Spleen (tissue), 11 donors: Measurements from ENCODE around the gene RAPGEFL1. TPM values are rescaled to one million over a fixed set of nuclear protein-coding genes. Genes with fewer than 3 reads are reported as not detected.
A peak's percentile ranks its signal among the peaks of the same experiment; 100 is the strongest.

Source experiments
- DNase-seq: peaks from one replicate; pipeline ENCODE4 v3.0.0-alpha.2; 2020
- H3K27ac ChIP-seq, 8 donors: fragments of 200-600 bp; sonication (generic) in 7 of 8; 1 replicate in 4 of 8; 2 replicates in 4 of 8; pipeline versions ENCODE4 v1.5.0 to v1.8.0; 2016 to 2021; ENCODE audit warnings: inconsistent platforms in 4 of 8, mild to moderate bottlenecking in 4 of 8, moderate library complexity in 1 of 8
- H3K27me3 ChIP-seq, 7 donors: fragments of 200-600 bp; sonication (generic) in 6 of 7; replicated peaks in 1 of 7; 1 replicate in 4 of 7; 2 replicates in 3 of 7; pipeline versions ENCODE4 v1.5.0 to v1.8.0; 2016 to 2021; ENCODE audit warnings: inconsistent platforms in 3 of 7, mild to moderate bottlenecking in 1 of 7
- H3K36me3 ChIP-seq, 6 donors: fragments of 200-600 bp; sonication (generic) in 5 of 6; 1 replicate in 4 of 6; 2 replicates in 2 of 6; pipeline versions ENCODE4 v1.5.0 to v1.8.0; 2016 to 2021; ENCODE audit warnings: inconsistent platforms in 2 of 6
- H3K4me1 ChIP-seq, 6 donors: fragments of 200-600 bp; sonication (generic) in 5 of 6; 1 replicate in 3 of 6; 2 replicates in 3 of 6; pipeline versions ENCODE4 v1.5.0 to v1.8.0; 2016 to 2021; ENCODE audit warnings: inconsistent platforms in 3 of 6
- H3K4me3 ChIP-seq, 8 donors: fragments of 200-600 bp; sonication (generic) in 7 of 8; 1 replicate in 4 of 8; 2 replicates in 4 of 8; pipeline versions ENCODE4 v1.5.0 to v1.8.0; 2016 to 2021; ENCODE audit warnings: inconsistent platforms in 4 of 8, mild to moderate bottlenecking in 4 of 8, moderate library complexity in 2 of 8
- H3K9me3 ChIP-seq, 8 donors: fragments of 200-600 bp; sonication (generic) in 7 of 8; 1 replicate in 4 of 8; 2 replicates in 4 of 8; pipeline versions ENCODE4 v1.5.0 to v1.8.0; 2016 to 2021; ENCODE audit warnings: inconsistent platforms in 4 of 8
- POLR2A ChIP-seq, 3 donors: fragments of 450-650 bp; IDR thresholded peaks; one replicate each; pipeline ENCODE4 v1.5.1; 2017; ENCODE audit warnings: antibody characterized with exemption in 3 of 3, mild to moderate bottlenecking in 1 of 3
- POLR2AphosphoS5 ChIP-seq, 3 donors: sonication (generic); formaldehyde crosslinking; IDR thresholded peaks; one replicate each; pipeline ENCODE4 v1.5.1; 2017; ENCODE audit warnings: antibody characterized with exemption in 3 of 3
- WGBS, 5 donors: extraction: QIAGEN DNeasy Blood & Tissue Kit in 3 of 5; methylation state at CpG; one replicate each; pipeline versions ENCODE4 v1.1.5 to v1.1.7; 2013 to 2018; 5-methylcytosine and 5-hydroxymethylcytosine counted together
- intact Hi-C: fragments of 100-400 bp; cut with DNase I; formaldehyde crosslinking; loops from one replicate; pipeline ENCODE4 v1.15.0; 2023; ENCODE audit warnings: low total_unique reads
- polyA plus RNA-seq, 3 donors: library from polyadenylated mRNA; stranded (reverse); fragments of 200-250 nt; gene quantifications; one replicate each; pipeline ENCODE4 v1.2.1, GENCODE V29; 2013
- total RNA-seq, 7 donors: library from RNA; depleted of rRNA in 3 of 7; stranded (reverse); fragments of >200 nt in 3 of 7; fragmentation: NEBNext Ultra II Directional in 4 of 7; extraction: Animal tissue kit (Norgen Biotek cat#: 25700) in 4 of 7; gene quantifications; one replicate each; pipeline versions ENCODE4 v1.1.0 to v1.2.1, GENCODE V29; 2016 to 2021
- TF ChIP-seq, protein P1 (sequence below), 11 experiments: fragments of 200-600 bp in 7 of 11; fragments of 450-650 bp in 4 of 11; sonication (generic) in 4 of 11; IDR thresholded peaks in 8 of 11; conservative IDR thresholded peaks in 3 of 11; 1 replicate in 7 of 11; 2 replicates in 4 of 11; pipeline versions ENCODE4 v1.4.0 to v1.8.0; 2016 to 2021; ENCODE audit warnings: antibody characterized with exemption in 11 of 11, inconsistent platforms in 4 of 11, mild to moderate bottlenecking in 1 of 11
- donor health status: healthy with polysubstance abuse.
- donor health status: DM: no; HTN: no; CAD: no; lungs with moderate emphysema.
- donor health status: DM: no; HTN: no; CAD: no.
- donor health status: Bipolar disorder and iron deficiency.
- donor health status: healthy.
- donor health status: DM: no; HTN: no; CAD: no.
- donor health status: DM: yes; HTN: yes; CAD: no.

RAPGEFL1 gene
- total and polyA plus RNA-seq, 10 donors, result 2.9 to 12.7 (median 6.4) TPM

DNA sequence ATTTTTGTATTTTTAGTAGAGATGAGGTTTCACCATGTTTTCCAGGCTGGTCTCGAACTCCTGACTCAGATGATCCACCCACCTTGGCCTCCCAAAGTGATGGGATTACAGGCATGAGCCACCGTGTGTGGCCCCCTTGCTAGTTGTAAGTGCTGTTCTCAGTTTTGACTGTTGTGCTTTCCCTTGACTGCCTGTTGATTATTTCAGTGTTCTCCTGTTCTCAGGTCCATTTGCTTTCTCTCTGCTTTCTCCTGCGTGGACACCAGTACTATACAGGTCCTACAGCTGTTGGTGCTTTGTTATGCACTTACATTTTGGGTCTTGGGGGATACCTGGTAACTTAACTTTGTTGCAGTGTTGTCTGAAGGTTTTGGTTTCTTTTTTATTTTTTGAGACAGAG lies 28.7 kb upstream of the RAPGEFL1 start:
- Histone ChIP-seq H3K27ac (peak overlapping the region in 3 of 8 donors; percentile 8 to 24 (median 16)), H3K36me3 (peaks cover 0 to 100% (median 59%) of the 10 kb centered on the region in 6 donors), H3K4me1 (peaks cover 9 to 94% (median 55%) of the 10 kb centered on the region in 6 donors), H3K9me3 (no peaks in the 10 kb centered on the region), H3K27me3 (no peaks in the 10 kb centered on the region), H3K4me3 (no peak overlapping the region)
- no peak for TF ChIP-seq POLR2A (IDR thresholded peaks at IDR 0.05)
- no peak for TF ChIP-seq POLR2AphosphoS5 (IDR thresholded peaks at IDR 0.05)
- TF ChIP-seq, protein P1, sequence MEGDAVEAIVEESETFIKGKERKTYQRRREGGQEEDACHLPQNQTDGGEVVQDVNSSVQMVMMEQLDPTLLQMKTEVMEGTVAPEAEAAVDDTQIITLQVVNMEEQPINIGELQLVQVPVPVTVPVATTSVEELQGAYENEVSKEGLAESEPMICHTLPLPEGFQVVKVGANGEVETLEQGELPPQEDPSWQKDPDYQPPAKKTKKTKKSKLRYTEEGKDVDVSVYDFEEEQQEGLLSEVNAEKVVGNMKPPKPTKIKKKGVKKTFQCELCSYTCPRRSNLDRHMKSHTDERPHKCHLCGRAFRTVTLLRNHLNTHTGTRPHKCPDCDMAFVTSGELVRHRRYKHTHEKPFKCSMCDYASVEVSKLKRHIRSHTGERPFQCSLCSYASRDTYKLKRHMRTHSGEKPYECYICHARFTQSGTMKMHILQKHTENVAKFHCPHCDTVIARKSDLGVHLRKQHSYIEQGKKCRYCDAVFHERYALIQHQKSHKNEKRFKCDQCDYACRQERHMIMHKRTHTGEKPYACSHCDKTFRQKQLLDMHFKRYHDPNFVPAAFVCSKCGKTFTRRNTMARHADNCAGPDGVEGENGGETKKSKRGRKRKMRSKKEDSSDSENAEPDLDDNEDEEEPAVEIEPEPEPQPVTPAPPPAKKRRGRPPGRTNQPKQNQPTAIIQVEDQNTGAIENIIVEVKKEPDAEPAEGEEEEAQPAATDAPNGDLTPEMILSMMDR (IDR thresholded peaks at IDR 0.05 in 8 of 11, conservative IDR thresholded peaks at IDR 0.05 in 3 of 11), result no peak
- intact Hi-C loops, result no loop called here
- WGBS, 5 donors, result 87 to 95% (median 91%) methylated on average over 3 of the region's 3 CpGs
- no peak for DNase-seq

DNA sequence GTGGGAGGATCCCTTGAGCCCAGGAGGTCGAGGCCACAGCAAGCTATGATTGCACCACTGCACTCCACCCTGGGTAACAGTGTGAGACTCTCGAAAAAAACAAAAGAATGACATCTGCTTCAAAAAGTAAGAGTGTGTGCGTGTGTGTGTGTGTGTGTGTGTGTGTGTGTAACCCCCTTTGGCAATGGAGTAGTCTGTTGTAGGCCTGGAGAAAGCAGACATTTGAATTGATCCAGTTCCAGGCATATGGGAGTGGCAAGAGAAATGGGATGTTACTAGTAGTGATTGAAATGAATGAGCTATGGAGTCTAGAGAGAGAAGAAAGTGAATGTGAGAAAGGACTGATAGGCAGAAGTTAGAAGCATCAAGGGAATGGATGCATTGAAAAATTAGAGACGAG lies 27.0 kb upstream of the RAPGEFL1 start:
- peaks cover 0 to 100% (median 67%) of the 10 kb centered on the region in 6 donors for H3K36me3 ChIP-seq
- DNase-seq, result no peak
- intact Hi-C loops, result no loop called here
- TF ChIP-seq POLR2AphosphoS5 (IDR thresholded peaks at IDR 0.05) (no peak), POLR2A (IDR thresholded peaks at IDR 0.05) (no peak)
- TF ChIP-seq, protein P1 (IDR thresholded peaks at IDR 0.05 in 8 of 11, conservative IDR thresholded peaks at IDR 0.05 in 3 of 11), result no peak
- H3K27ac ChIP-seq, result peak overlapping the region in 3 of 8 donors; percentile 20 to 77 (median 45)
- no peaks in the 10 kb centered on the region for H3K27me3 ChIP-seq
- H3K9me3 ChIP-seq, result no peaks in the 10 kb centered on the region
- peaks cover 9 to 99% (median 59%) of the 10 kb centered on the region in 6 donors for H3K4me1 ChIP-seq
- WGBS, 5 donors, result 57 to 79% (median 68%) methylated on average over 4 of the region's 4 CpGs
- no peak overlapping the region for H3K4me3 ChIP-seq

DNA sequence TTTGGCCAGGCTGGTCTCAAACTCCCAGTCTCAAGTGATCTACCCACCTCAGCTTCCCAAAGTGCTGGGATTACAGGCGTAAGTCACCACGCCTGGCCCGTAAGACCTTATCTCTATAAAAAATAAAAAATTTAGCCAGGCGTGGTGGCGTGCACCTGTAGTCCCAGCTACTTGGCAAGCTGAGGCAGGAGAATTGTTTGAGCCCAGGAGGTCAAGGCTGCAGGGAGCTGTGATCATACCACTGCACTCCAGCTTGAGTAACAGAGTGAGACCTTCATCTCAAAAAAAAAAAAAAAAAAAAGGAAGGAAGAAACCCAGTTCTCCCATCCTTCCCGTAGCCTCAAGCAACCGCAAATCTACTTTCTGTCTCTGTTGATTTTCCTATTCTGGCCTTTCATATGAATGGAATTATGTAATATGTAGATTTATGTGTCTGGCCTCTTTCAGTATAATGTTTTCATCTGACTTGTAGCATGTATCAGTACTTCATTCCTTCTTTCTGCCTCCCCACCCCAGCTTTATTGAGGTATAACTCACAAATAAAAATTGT lies 25.8 kb upstream of the RAPGEFL1 start:
- no peak for DNase-seq
- Histone ChIP-seq H3K27me3 (no peaks in the 10 kb centered on the region), H3K36me3 (peaks cover 0 to 100% (median 64%) of the 10 kb centered on the region in 6 donors), H3K4me1 (peaks cover 9 to 98% (median 56%) of the 10 kb centered on the region in 6 donors), H3K9me3 (no peaks in the 10 kb centered on the region), H3K4me3 (no peak overlapping the region), H3K27ac (peak overlapping the region in 7 of 8 donors; percentile 3 to 77 (median 58))
- intact Hi-C loops, result no loop called here
- 54 to 67% (median 58%) methylated on average over 7 of the region's 7 CpGs for WGBS, 5 donors
- TF ChIP-seq POLR2AphosphoS5 (IDR thresholded peaks at IDR 0.05) (no peak), POLR2A (IDR thresholded peaks at IDR 0.05) (no peak)
- TF ChIP-seq, protein P1 (IDR thresholded peaks at IDR 0.05 in 8 of 11, conservative IDR thresholded peaks at IDR 0.05 in 3 of 11), result no peak

DNA sequence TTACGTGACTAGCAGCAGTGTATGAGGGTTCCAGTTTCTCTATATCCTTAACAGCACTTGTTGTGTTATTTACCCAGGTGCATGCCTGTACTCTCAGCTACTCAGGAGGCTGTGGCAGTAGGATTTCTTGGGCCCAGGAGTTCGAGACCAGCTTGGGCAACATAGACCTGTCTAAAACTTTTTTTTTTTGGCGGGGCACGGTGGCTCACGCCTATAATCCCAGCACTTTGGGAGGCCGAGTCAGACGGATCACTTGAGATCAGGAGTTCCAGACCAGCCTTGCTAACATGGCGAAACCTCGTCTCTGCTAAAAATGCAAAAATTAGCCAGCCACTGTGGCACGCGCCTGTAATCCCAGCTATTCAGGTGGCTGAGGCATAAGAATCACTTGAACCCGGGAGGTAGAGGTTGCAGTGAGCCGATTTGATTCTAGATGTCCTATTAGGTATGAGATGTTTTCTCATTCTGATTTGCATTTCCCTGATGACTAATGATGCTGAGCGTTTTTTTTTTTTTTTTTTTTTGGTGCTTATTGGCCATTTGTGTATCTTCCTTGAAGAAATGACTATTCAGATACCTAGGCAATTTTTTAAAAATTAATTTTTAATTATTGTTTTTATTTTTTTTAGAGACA lies 23.6 kb upstream of the RAPGEFL1 start:
- DNase-seq, result no peak
- no peak overlapping the region for H3K4me3 ChIP-seq
- intact Hi-C loops, result no loop called here
- peaks cover 9 to 98% (median 60%) of the 10 kb centered on the region in 6 donors for H3K4me1 ChIP-seq
- TF ChIP-seq, protein P1 (IDR thresholded peaks at IDR 0.05 in 8 of 11, conservative IDR thresholded peaks at IDR 0.05 in 3 of 11), result no peak
- no peak for TF ChIP-seq POLR2AphosphoS5 (IDR thresholded peaks at IDR 0.05)
- no peak for TF ChIP-seq POLR2A (IDR thresholded peaks at IDR 0.05)
- H3K9me3 ChIP-seq, result no peaks in the 10 kb centered on the region
- no peaks in the 10 kb centered on the region for H3K27me3 ChIP-seq
- peaks cover 0 to 90% (median 51%) of the 10 kb centered on the region in 6 donors for H3K36me3 ChIP-seq
- peak overlapping the region in 7 of 8 donors; percentile 31 to 77 (median 58) for H3K27ac ChIP-seq
- WGBS, 5 donors, result 84 to 90% (median 87%) methylated on average over 14 of the region's 14 CpGs
